Stimulated activated CD4-positive, alpha-beta T cell treated with anti-CD3 and anti-CD28 coated beads, Interleukin-4, amount 100 ng/mL, for 1 hour (primary cell): ENCODE results near the gene SNTB2.

ENCODE experiments used
- DNase-seq: peaks from one replicate; pipeline ENCODE4 v3.0.0-alpha.2; 2020

Gene SNTB2

DNA sequence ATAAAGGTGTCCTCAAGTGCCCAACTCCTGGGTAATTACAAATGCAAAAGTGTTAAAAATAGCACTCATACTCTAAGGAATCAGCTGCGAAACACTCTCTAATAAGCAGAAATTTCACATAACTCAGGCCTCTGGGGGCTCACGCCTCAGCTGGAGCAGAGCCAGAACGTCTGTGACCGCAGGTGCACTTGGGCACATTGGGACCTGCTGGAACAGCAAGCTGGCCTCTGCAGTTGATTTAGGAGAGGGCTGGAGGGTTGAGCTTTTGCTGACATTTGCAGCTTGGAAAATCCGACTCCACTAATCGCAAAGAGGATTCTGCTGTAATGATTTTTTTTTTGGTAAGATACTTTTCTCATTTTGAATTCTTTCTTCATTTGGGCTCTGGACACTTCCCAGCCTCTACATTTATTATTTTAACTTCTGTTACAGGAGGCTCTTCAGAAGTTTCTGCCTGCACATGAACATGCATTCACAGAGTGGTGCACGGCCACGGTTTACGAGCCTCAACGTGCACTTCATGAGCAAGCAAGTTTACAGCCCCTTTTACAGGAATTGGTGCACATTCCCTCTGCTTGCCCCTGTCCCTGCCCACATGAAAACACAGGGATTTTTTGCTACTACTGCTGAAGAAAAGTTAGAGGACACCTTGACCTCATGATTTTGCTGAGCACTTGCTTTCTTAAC, 4.1 kb upstream of the SNTB2 start:
- DNase-seq: no peak

DNA sequence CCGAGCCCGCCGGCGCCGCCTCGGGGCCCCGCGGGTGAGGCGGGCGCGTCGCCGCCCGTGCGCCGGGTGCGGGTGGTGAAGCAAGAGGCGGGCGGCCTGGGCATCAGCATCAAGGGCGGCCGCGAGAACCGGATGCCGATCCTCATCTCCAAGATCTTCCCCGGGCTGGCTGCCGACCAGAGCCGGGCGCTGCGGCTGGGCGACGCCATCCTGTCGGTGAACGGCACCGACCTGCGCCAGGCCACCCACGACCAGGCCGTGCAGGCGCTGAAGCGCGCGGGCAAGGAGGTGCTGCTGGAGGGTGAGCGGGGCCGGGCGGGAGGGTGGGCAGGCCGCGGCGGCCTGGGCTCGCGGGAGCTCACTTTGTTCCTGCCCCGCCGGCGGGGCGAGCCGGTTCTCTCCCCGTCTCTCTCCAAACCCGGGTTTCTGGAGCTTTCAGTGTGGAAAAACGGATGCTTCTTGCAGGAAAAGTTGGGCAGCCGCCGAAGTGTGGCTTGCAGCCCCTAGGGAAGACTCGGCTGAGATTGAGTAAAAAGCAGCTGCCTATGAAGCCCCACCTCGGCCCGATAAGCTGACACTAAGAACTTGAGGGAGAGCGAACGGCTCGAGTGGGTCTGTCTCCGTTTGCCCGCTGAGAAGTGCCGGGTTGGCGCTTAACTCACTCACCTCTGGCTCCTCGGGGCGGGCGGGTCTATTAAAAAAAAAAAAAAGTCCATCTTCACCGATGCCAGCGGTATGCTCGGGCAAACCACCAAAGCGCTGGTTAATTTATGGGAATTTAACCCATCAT, 677 bp downstream of the SNTB2 start:
- peak; percentile 46 for DNase-seq

DNA sequence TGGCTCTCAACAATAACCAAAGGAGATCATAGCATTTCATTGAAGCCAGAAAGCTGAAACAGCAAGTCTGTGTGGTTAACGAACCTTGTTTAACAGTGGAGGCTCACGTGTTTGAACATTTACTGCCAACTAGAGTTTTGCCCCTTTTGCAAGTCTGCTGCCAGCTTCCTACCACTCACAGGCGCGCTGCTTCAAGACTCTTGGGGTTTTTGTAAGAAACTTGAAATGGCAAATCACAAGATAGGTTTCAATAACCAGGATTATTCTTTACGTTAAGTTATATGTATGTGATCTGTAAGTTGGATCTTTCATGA, 1.2 kb downstream of the SNTB2 start:
- DNase-seq: peak; percentile 8

DNA sequence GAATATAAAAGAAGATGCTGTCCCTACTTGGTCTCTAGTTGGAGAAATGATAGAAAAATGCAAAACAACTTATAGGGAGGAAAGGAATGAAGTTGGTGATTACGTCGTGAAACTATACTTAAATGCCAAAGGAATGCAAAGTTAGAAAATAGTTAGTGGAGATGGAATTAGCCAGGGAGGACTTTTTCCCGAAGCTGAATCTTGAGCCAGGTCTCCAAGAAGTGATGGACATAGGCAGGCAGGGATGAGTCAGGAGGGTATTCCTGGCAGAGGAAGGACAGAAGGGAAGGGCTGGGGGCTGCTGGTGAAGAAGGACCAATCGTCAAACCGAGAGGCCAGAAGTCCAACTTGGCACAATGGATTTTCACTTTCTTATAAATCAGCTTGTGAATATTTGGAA, 1.8 kb downstream of the SNTB2 start:
- no peak for DNase-seq

DNA sequence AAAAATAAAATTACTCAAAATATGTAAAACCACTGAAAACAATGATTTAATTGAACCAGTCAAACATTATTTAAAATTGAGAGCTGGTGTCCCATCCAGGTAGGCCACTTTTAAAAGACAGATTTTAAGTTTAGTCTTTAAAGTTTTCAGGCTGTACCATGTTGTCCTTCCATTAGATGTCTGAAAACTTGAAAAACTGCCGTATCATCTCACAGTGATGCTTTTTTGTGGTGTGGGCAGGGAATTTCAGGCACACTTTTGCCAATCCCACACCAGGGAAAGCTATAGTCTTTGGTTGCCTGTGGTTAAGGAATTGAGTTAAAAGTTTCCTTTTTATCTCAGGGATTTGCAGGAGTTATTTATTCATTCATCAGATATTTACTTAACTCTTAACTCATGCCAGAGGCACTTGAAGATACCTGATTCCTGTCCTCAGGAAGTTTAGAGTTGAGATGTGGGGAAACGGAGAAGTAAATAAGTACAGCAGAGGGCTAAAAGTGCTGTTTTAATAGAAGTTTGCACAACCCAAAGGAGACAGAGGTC, 3.2 kb downstream of the SNTB2 start:
- DNase-seq: no peak

DNA sequence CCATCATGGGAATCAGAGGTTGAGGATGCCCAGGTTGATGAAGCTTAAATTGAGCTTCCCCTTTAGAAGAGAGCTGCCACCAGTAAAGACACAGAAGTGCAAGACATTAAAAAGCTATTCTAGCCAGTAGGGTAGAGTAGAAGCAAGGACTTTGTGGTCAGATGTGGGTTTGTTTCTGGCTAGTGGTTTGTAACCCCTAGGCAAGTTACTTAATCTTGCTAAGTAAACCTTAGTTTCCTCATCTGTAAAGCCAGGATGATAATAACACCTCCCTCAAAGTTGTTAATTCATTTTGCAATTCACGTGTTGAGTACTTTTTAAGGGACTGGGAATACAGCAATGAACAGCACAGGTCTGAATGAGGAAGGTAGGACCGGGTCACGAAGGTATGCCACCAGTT, 3.6 kb downstream of the SNTB2 start:
- no peak for DNase-seq

DNA sequence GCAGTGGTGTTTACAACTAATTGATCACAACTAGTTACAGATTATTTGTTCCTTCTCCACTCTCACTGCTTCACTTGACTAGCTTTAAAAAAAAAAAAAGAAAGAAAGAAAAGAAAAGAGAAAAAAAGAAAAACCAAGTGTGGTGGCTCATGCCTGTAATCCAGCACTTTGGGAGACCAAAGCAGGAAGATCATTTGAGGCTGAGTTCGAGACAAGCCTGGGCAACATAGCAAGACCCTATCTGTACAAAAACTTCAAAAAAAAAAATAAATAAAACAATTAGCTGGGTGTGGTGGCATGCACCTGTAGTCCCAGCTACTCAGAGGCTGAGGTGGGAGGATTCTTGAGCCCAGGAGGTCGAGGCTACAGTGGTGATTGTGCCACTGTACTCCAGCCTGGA, 4.2 kb downstream of the SNTB2 start:
- no peak for DNase-seq

DNA sequence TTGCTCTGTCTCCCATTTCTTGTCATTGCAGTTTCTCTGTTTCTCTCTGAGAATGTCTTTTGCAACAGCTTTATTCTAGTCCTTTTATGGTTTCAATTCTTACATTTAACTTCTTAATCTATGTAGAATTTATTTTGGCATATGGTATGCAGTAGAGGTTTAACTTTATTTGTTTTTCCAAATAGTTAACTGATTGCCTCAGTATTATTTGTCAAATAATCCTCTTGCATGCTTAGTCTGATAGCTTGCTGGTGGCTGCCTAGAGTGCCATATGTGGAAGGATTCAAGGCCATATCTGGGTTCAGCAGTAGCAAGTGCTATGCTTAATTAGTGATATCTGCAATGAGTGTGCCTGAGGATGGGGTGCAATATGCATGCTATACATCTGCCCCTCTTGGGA, 6.9 kb downstream of the SNTB2 start:
- no peak for DNase-seq

DNA sequence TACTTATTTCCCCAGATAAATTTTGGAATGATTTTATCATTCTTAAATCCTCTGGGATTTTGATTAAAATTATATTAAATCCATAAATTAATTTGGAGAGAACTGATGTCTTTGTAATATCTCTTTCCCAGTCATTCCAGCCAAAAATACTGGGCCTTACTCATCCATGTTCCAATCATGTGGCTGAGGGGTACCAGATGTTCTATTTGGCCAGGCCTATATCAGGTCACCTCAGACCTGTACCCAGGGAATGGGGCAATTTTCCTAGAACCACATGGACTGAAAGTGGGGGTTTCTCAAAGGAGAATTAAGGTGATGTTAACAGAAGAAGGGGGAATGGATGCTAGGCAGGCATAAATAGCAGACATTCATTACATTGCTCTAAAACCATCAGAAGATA, 7.5 kb downstream of the SNTB2 start:
- DNase-seq: no peak

DNA sequence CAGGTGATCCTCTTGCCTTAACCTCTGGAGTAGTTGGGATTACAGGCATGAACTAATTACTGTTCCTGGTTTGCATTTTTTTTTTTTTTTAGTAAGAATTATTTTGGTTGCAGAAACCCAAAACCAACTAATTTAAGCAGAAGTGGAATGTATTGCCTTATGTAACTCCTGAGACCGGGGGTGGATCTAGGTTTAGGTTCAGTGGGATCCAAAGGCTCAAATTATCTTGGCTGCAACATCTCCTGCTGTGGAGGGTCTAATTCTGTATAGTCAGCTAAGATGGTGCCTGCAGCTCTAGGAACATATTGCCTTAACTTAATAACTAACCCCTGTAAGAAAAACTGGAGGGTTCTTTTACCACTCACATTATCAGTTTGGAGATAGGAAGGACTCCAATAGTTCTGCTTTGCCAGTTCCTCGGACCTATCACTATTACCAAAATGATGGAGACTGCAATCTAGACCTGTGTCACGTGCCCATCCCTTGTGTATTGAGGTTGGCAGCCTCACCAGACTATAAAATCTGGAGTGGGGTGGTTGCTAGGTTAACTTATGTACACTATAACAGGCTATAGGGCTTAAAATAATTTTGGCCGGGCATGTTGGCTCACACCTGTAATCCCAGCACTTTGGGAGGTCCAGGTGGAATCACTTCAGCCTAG, 8.5 kb downstream of the SNTB2 start:
- DNase-seq: no peak

DNA sequence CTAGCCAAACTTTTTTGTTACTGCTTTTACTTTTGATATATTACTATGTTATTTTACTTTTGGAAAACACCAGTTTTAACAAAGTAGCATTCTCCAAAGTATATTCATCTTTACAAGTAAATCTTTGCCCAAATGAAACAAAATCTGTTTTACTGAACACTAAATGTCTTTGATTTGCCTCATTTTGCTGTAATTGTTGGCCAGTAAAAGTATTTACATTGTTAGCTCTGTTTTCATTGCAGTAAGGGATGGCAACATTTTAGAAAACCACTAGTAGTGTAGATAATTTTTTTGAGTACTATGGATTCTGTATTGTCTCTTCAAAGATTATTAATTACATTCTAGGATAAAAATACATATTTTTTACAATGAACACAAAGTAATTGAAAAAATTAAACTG, 10.6 kb downstream of the SNTB2 start:
- DNase-seq: no peak

DNA sequence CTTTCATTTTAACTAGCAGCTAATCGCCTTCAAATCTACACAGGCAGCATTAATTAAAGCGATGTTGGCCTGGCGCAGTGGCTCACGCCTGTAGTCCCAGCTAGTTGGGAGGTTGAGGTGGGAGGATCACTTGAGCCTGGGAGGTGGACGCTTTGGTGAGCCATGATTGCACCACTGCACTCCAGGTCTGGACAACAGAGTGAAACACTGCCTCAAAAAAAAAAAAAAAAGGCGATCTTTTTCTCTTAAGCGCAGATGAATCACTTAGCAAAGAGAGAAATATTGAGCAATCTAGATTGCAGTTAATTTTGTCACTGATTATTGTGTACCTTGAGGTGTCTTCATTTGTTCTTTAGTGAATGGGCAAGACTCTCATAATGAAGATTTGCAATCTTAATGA, 12.4 kb downstream of the SNTB2 start:
- no peak for DNase-seq

DNA sequence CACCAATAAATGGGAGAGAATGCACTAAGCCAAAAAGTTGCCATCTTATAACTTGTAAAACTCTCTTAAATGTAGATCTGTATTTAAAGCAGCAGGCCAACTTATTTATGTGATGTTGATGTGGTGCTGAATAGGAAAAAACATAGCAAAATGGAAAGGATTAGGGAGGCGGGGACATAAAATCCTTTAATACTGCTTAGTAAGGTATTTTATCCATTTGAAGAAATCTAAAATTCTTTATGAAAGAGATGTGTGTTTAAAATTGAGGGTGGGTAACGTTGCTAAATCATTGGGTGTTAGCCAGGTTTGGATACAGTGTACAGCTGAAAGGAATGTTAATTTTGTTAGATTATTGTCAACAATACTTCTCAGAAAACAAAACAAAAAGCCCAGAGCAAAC, 14.3 kb downstream of the SNTB2 start:
- DNase-seq: no peak

DNA sequence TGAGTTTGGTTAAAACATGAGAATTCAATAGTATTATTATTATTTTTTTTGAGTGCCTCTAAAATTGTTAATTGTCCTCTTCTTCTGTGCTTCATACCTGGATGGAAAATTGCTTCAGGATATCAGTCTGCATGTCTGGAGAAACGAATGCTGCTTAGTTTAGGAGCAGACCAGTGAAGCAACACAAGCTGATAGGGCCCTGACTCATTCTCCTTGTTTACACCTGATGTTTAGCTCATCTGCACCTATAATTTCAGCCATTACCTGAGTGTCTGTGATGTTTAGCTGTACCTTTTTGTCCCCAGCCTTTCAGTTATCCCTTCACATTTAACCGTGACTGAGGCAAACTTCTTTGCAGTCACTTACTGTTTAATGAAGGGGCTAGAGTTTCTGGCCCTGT, 14.8 kb downstream of the SNTB2 start:
- DNase-seq: no peak

DNA sequence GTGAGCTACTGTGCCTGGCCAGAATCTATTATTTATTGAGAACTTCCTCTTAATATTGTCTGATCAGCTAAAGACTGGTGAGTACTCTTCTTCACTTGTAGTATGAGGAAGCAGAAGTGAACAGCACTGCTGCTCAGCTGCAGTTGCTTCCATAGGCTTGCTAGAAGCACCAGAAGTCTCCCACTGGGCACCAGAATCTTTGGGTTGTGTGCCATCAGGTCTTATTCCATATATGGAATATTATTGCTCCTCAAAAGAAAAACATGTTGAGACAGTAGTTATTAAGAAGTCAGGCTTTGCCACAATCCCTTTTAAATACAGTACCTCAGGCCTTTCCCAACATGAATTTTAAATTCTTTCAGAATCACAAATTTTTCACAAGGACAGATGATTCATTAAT, 17.2 kb downstream of the SNTB2 start:
- no peak for DNase-seq

DNA sequence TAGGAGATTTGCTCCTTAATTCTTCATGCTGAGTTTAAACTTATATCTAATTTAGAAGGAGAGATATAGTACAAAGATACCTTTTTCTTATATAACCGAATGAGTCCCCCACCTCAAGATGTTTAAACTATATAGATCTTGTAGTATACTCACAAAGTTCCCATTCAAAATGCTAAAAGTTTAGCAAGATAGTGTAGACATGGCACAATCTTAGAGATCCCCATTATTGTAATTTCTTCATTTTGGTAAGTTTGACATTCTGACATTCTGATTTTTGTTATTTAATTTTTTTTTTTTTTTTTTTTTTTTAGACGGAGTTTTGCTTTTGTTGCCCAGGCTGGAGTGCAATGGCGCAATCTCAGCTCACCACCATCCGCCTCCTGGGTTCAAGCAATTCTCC, 22.8 kb downstream of the SNTB2 start:
- DNase-seq: no peak

DNA sequence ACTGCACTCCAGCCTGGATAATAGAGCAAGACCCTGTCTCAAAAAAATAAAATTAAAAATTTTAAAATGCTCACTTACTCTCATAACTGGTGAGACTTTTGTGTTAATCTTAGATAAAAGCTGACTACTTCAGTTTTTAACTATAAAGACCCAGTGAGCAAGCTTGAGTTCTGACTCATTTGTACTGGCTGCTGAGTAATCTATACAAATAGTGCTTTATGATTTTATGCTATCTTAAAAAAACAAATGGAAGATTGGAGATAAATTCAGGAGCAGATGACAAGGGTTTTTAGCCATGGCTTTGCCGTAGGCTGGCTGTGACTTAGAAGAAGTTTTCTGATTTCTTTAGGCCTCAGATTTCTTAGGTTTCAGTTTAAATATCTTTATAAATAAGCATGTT, 30.5 kb downstream of the SNTB2 start:
- no peak for DNase-seq

DNA sequence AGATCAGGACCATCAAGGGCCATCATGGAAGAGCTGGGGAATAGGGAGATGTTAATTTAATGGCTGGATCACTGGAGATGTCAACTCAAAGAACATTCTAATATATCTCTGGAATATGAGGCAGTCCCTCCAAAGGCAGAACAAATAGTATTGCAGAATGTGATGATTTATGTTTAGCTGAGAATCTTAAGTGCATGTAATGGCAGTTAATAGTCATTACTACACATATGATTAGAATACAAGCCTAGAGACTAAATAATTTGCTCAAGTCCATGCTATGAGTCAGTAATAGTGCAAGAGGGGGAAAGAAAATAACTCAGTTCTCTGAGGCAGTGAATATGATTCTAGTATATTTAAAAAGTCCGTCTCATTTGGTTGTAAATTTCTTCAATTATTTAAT, 32.3 kb downstream of the SNTB2 start:
- no peak for DNase-seq

DNA sequence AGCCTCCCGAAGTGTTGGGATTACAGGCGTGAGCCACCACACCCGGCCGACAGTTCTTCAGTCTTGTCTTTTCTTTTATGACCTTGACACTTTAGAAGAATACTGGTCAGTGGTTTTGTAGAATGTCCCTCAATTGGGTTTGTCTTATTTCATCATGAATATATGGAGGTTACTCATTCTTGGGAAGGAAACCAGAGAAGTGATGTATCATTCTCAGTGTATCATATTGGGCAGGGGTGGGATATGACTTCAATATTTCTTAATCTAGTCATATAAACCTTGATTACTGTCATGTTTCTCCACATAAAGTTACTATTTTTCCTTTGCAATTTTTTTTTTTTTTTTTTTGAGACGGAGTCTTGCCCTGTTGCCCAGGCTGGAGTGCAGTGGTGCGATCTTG, 36.9 kb downstream of the SNTB2 start:
- no peak for DNase-seq

DNA sequence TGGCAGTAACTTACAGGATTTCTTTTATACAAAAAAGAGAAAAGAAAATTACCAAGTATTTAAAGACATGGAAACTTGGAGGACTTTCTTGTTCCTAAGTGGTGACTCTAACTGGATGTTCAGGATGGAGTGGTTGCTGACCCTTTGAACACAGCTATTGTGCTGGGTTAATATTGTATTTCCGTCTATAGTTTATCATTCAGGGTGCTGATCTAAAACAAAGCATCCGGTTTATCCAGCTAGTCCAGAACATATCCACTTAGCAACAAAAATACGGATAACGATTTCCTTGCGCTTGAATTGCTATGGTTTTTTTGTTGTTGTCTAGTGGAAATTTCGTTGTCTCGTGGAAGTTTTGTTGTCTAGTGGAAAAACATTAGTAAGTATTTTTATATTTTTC, 38.2 kb downstream of the SNTB2 start:
- no peak for DNase-seq

DNA sequence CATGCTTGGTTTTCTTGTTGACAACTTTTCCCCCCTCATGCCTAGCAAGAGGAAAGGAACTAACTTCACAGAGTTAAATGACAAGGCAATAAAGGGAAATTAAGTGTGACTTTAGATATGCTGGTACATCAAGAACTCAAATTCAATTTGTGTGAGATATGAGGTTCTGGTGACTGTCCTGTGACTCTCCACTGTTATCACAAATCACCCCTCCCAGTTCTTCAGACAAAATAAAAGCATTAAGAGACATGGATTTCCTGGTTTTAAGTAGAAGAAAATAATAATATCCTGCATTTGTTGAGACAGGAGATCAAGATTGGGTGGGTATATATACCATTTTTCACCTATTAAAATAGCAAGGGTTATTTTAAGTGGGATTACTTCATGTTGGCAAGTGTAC, 46.2 kb downstream of the SNTB2 start:
- DNase-seq: no peak

DNA sequence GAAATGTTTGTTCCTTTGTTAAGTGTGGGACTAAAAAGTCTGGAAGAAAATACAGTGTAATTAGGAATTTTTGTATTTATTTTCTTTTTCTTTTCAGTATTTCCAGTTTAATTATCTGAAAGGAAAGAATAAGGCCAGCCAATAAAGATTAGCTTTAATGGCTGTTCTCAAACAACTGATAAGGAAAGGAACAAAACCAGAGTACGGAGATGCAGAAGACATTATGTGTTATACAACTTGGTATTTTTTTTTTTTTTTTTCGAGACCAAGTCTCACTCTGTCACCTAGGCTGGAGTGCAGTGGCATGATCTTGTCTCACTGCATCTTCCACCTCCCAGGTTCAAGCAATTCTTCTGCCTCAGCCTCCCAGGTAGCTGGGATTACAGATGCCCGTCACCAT, 47.5 kb downstream of the SNTB2 start:
- no peak for DNase-seq

DNA sequence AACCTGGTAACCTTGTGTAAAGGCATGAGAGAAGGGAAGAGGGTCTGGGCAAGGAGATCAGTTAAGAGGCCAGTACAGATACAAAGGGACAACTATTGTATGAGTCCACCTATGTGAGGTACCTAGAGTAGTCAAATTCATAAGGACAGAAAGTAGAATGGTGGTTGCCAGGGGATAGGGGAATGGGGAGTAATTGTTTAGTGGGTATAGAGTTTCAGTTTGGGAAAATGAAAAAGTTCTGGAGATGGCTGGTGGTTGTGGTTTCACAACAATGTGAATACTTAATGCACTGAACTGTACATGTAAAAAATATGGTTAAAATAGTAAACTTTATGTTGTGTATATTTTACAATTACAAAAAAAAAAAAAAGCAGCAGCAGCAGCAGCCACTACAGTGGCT, 49.4 kb downstream of the SNTB2 start:
- DNase-seq: no peak

DNA sequence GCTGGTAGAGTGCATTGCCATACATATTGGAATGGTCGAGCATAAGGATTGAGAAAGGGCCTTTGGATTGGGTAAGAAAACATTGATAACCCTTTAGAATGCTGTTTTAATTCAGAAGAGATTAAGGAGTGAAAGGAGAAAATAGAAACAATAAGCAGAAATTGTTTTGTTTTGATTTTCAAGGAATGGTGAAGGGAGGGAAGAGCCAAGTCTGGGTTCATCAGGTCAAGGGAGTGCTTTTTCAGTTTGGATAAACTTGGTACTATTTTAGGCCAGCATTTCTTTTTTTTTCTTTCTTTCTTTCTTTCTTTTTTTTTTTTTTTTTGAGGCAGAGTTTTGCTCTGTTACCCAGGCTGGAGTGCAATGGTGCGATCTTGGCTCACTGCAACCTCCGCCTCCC, 50.3 kb downstream of the SNTB2 start:
- no peak for DNase-seq
